Nephron progenitor cell (in vitro differentiated cells): Measurements from ENCODE around the gene DGUOK.

Experiments
- DNase-seq: peaks from one replicate; pipeline ENCODE4 v3.0.0; 2021
- H3K27ac Mint-ChIP-seq: 2 replicates; pipeline ENCODE4 v1.8.0; 2021; ENCODE audit warnings: mild to moderate bottlenecking, moderate library complexity, mixed read lengths
- H3K27me3 Mint-ChIP-seq: 2 replicates; pipeline ENCODE4 v1.8.0; 2021; ENCODE audit warnings: mild to moderate bottlenecking, low read depth, mixed read lengths; ENCODE audit not compliant: poor library complexity
- H3K36me3 Mint-ChIP-seq: 2 replicates; pipeline ENCODE4 v1.8.0; 2021; ENCODE audit warnings: low read depth, mixed read lengths
- H3K4me1 Mint-ChIP-seq: 2 replicates; pipeline ENCODE4 v1.8.0; 2021; ENCODE audit warnings: mixed read lengths
- H3K4me3 Mint-ChIP-seq: 2 replicates; pipeline ENCODE4 v1.8.0; 2021; ENCODE audit warnings: mild to moderate bottlenecking, moderate library complexity, mixed read lengths
- H3K9me3 Mint-ChIP-seq: 2 replicates; pipeline ENCODE4 v1.8.0; 2021; ENCODE audit warnings: mild to moderate bottlenecking, moderate library complexity, mixed read lengths
- CTCF ChIP-seq: fragments of 200-600 bp; sonication (generic); IDR thresholded peaks from 2 replicates; pipeline ENCODE4 v1.5.0; 2021; ENCODE audit warnings: antibody characterized with exemption

The DGUOK gene

DNA sequence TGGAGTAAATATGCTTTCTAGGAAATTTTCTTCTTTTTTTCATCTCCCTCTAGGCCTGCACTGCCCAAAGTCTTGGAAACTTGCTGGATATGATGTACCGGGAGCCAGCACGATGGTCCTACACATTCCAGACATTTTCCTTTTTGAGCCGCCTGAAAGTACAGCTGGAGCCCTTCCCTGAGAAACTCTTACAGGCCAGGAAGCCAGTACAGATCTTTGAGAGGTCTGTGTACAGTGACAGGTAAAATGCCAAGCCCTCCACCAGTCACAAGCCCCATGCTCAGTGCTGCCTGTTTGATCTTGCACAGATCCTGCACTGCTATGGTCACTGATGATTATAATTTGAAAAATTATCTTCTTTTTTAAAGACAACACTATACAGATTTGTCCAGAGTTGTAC lies 20.0 kb downstream of the DGUOK start:
- no peak overlapping the region for H3K4me3 Mint-ChIP-seq
- no peak for DNase-seq
- no peaks in the 10 kb centered on the region for H3K9me3 Mint-ChIP-seq
- no peak overlapping the region for H3K27ac Mint-ChIP-seq
- H3K27me3 Mint-ChIP-seq, result no peaks in the 10 kb centered on the region
- H3K4me1 Mint-ChIP-seq, result no peaks in the 10 kb centered on the region
- TF ChIP-seq CTCF, result no peak
- H3K36me3 Mint-ChIP-seq, result peaks cover 39% of the 10 kb centered on the region

DNA sequence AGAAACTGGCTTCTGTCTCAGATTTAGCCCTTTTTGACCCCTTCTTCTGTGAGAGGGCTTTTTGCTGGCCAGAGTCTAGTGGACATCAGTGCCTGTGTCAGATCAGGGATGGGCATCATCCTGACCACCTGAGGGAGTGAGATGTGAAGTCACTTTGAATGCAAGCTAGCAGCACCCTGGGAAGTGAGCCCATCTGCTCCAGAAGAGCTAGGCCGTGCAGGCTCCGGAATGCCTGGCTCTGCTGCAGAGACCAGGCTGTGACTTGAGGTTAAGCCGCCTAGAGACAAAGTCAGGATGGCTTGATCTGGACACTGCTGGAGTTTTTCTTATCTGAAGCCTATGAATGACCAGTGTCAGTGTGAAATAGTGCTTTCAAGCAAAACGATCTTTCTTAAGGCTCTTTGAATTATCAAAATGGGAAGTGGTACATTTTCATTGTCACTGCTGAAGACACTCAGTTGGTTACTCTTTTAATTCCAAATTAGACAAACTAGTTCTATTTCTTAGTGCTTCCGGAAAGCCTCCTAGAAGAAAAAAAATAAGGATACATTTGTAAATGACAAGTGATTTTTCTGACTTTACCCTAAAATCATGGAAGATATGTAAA lies 20.8 kb downstream of the DGUOK start:
- DNase-seq, result no peak
- no peak for TF ChIP-seq CTCF
- no peaks in the 10 kb centered on the region for H3K4me1 Mint-ChIP-seq
- H3K36me3 Mint-ChIP-seq, result peaks cover 45% of the 10 kb centered on the region
- no peak overlapping the region for H3K4me3 Mint-ChIP-seq
- no peak overlapping the region for H3K27ac Mint-ChIP-seq
- H3K9me3 Mint-ChIP-seq, result no peaks in the 10 kb centered on the region
- H3K27me3 Mint-ChIP-seq, result no peaks in the 10 kb centered on the region

- H3K4me3 Mint-ChIP-seq, result no peak overlapping the region
- no peak for TF ChIP-seq CTCF
- H3K9me3 Mint-ChIP-seq, result no peaks in the 10 kb centered on the region
- H3K27me3 Mint-ChIP-seq, result no peaks in the 10 kb centered on the region
- peaks cover 47% of the 10 kb centered on the region for H3K36me3 Mint-ChIP-seq
- H3K4me1 Mint-ChIP-seq, result no peaks in the 10 kb centered on the region
- H3K27ac Mint-ChIP-seq, result no peak overlapping the region
- DNase-seq, result no peak
Observed at GRCh38 chr2:73949802-73950201, 23.1 kb downstream of the DGUOK start.

DNA sequence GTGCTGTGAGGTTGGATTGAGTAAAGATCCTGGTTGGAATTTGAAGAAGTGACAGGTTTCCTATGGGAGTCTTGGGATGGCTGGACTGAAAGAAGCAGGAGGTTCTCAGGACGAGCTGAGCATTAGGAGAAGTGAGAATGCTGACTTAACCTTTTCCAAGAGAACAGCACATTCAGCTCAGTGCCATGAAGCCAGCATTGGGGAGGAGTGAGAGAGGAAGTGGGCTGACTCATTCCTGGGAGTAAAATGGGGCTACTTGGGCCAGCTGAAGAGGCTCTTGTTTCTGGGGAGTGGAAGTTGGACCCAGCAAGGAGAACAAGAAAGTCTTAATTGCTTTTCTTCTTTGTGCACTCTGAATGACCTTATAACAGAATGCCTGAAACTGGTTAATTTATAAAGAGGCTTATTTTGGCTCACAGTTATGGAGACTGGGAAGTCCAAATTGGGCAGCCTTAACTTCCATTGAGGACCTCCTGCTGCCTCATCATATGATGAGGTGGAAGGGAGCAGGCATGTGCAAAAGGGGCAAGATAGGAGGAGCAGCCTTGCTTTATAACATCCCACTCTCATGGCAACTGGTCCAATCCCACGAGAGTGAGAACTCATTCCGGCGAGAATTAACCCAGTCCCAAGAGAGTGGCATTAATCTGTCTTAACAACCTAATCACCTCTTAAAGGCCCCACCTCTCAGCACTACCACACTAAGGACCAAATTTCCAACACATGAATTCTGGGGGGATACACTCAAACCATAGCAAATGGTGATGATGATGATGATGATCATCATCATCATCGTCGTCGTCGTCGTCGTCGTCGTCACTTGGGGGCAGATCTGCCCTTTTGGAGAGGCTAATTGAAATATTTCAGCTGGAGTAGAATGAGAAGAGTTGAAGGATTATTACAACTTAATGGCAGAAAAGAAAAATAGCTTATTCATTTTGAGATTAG lies 26.1 kb downstream of the DGUOK start:
- Mint-ChIP-seq H3K27me3 (no peaks in the 10 kb centered on the region), H3K27ac (peak overlapping the region; percentile 15), H3K36me3 (peaks cover 74% of the 10 kb centered on the region), H3K4me3 (no peak overlapping the region), H3K4me1 (no peaks in the 10 kb centered on the region), H3K9me3 (no peaks in the 10 kb centered on the region)
- DNase-seq, result no peak
- no peak for TF ChIP-seq CTCF

GRCh38 chr2:73956218-73956865 lies 29.7 kb downstream of the DGUOK start:
- Mint-ChIP-seq H3K36me3 (peaks cover 80% of the 10 kb centered on the region), H3K9me3 (no peaks in the 10 kb centered on the region)

More at GRCh38 chr2:73956218-73956865, 29.7 kb downstream of the DGUOK start:
- Mint-ChIP-seq H3K4me3 (no peak overlapping the region), H3K27me3 (no peaks in the 10 kb centered on the region), H3K27ac (peak overlapping the region; percentile 88), H3K4me1 (no peaks in the 10 kb centered on the region)
- no peak for TF ChIP-seq CTCF
- no peak for DNase-seq
